ENCODE data around the gene FLNB. TPM values are rescaled to one million over a fixed set of nuclear protein-coding genes. Genes with fewer than 3 reads are reported as not detected.
A peak's percentile ranks its signal among the peaks of the same experiment; 100 is the strongest.

The FLNB gene
- total and polyA plus RNA-seq, 2 of the 13 experiments (the other 11 are each of a cell fraction or from before 2014, with no cell fraction given) = 106 to 130 TPM

GRCh38 chr3:57974796-57975388 is 33.3 kb upstream of the FLNB start (continued):
- TF ChIP-seq ZNF646 (CRISPR knock-in tag; IDR thresholded peaks at IDR 0.05) (no peak), REPIN1 (CRISPR knock-in tag; IDR thresholded peaks at IDR 0.05; ENCODE audit: borderline replicate concordance, low read depth) (no peak), RFXAP (CRISPR knock-in tag; IDR thresholded peaks at IDR 0.05; ENCODE audit: borderline replicate concordance) (no peak), MED1 (CRISPR knock-in tag; IDR thresholded peaks at IDR 0.05) (peak; percentile 80), DNMT1 (CRISPR knock-in tag; IDR thresholded peaks at IDR 0.05) (no peak), RXRA (CRISPR knock-in tag; IDR thresholded peaks at IDR 0.05) (peak; percentile 95; the same call in 1 of the 2 replicates), TGIF2 (CRISPR knock-in tag; IDR thresholded peaks at IDR 0.05) (0 out of 2 replicates have a peak, but pooled peaks have one; percentile 20), ZBTB4 (CRISPR knock-in tag; IDR thresholded peaks at IDR 0.05; ENCODE audit: borderline replicate concordance) (no peak), PRDM4 (CRISPR knock-in tag; IDR thresholded peaks at IDR 0.05; ENCODE audit: borderline replicate concordance) (no peak), ZNF691 (CRISPR knock-in tag; IDR thresholded peaks at IDR 0.05; ENCODE audit: borderline replicate concordance, low read depth) (no peak), CBX5 (CRISPR knock-in tag; IDR thresholded peaks at IDR 0.05; ENCODE audit: borderline replicate concordance) (no peak), ZSCAN9 (CRISPR knock-in tag; IDR thresholded peaks at IDR 0.05; ENCODE audit: borderline replicate concordance) (peak; percentile 64; the same call in 1 of the 2 replicates), ZNF615 (CRISPR knock-in tag; IDR thresholded peaks at IDR 0.05; ENCODE audit: borderline replicate concordance) (no peak), ZFYVE20 (CRISPR knock-in tag; IDR thresholded peaks at IDR 0.05; ENCODE audit: borderline replicate concordance, low read depth) (no peak), KLF9 (CRISPR knock-in tag; IDR thresholded peaks at IDR 0.05; ENCODE audit: low read depth) (no peak), ZNF703 (CRISPR knock-in tag; IDR thresholded peaks at IDR 0.05; ENCODE audit: borderline replicate concordance) (no peak), GATAD2A (CRISPR knock-in tag; IDR thresholded peaks at IDR 0.05) (peak; percentile 87)
